Measurements from ENCODE around the gene CEP164. TPM values are rescaled to one million over a fixed set of nuclear protein-coding genes. Genes with fewer than 3 reads are reported as not detected.

Gene CEP164
- total and polyA plus RNA-seq, 2 of the 4 experiments (the other 2 are of a cell fraction) = 23.3 to 26.9 TPM

GRCh38 chr11:117296881-117297280 is 30.8 kb upstream of the CEP164 start:
- Histone ChIP-seq H3K4me1 (ENCODE audit: control insufficient read depth, insufficient read depth, low read length) (peaks cover 13% of the 10 kb centered on the region; the same call in 1 of the 2 replicates), H3K4ac (ENCODE audit: low read depth, low read length) (no peak overlapping the region), H3K27ac (ENCODE audit: insufficient read depth, low read length) (no peak overlapping the region), H2AFZ (replicated peaks; ENCODE audit: low read length, poor library complexity) (no peak overlapping the region), H3K79me1 (ENCODE audit: low read depth in 1 of 2, low read length in 2 of 2) (peaks cover 7 to 26% of the 10 kb centered on the region in 2 experiments; a peak in 3 of 4 replicates), H3K56ac (ENCODE audit: extremely low read depth, insufficient read depth, low read length) (no peak overlapping the region), H2AK5ac (ENCODE audit: low read depth, low read length) (no peak overlapping the region), H3K14ac (replicated peaks; ENCODE audit: low read depth, low read length) (no peak overlapping the region), H2BK15ac (ENCODE audit: low read depth, low read length) (no peak overlapping the region), H2BK20ac (ENCODE audit: low read depth, low read length) (no peak overlapping the region), H4K91ac (ENCODE audit: insufficient read depth, low read depth, low read length) (no peak overlapping the region), H3K4me2 (ENCODE audit: low read depth, low read length) (no peak overlapping the region), H2AK9ac (replicated peaks; ENCODE audit: low read depth, low read length, poor library complexity) (no peak overlapping the region), H2BK5ac (ENCODE audit: low read depth, low read length, poor library complexity, severe bottlenecking) (no peak overlapping the region), H3K4me3 (ENCODE audit: insufficient read depth, low read depth, low read length) (no peak overlapping the region), H3K9ac (ENCODE audit: low read depth, low read length) (no peak overlapping the region), H3K36me3 (ENCODE audit: control insufficient read depth, insufficient read depth, low read length) (peaks cover 18% of the 10 kb centered on the region), H3K23ac (ENCODE audit: low read depth, low read length) (no peak overlapping the region), H3K9me1 (ENCODE audit: insufficient read depth, low read length) (peaks cover 7% of the 10 kb centered on the region; the same call in 1 of the 2 replicates), H4K20me1 (ENCODE audit: insufficient read depth, low read length) (peaks cover 12% of the 10 kb centered on the region; the same call in 1 of the 2 replicates), H3K9me3 (ENCODE audit: control insufficient read depth, insufficient read depth, low read length) (no peaks in the 10 kb centered on the region), H4K8ac (ENCODE audit: low read depth in 2 of 2, low read length in 2 of 2) (no peak overlapping the region), H2BK120ac (ENCODE audit: low read depth, low read length) (no peak overlapping the region), H3K27me3 (ENCODE audit: control insufficient read depth, insufficient read depth, low read length) (no peaks in the 10 kb centered on the region), H4K5ac (ENCODE audit: low read depth, low read length) (no peak overlapping the region), H3K18ac (ENCODE audit: low read depth, low read length) (no peak overlapping the region)
- DNase-seq = no peak
- dilution Hi-C loops (cut with HindIII; ENCODE audit: low sequenced_read_pairs, unreplicated experiment) (no loop called here), in situ Hi-C loops (cut with MboI; ENCODE audit: low sequenced_read_pairs) (no loop called here), intact Hi-C loops (cut with micrococcal nuclease) (no loop called here)
- TF ChIP-seq CEBPB (IDR thresholded peaks at IDR 0.05; ENCODE audit: low read depth, low read length) (no peak), USF2 (IDR thresholded peaks at IDR 0.05; ENCODE audit: low read depth, low read length) (no peak)
- 92% methylated on average over 2 of the region's 6 CpGs; no CpG with 5 or more reads in 1 of the 2 experiments for WGBS, 2 experiments (ENCODE audit: extremely low coverage in 2 of 2, insufficient read length in 1 of 2)
- ChIA-PET POLR2A (ENCODE audit: unreplicated experiment) (no interaction called here), CTCF (no interaction called here)
- no peak for ATAC-seq (ENCODE audit: low read depth)
- BruUV-seq (replicated peaks) = no TSS peak

Measured in IMR-90 (cell line).